Endothelial cell of umbilical vein (primary cell): ENCODE data around the gene KAT7. TPM values are rescaled to one million over a fixed set of nuclear protein-coding genes. Genes with fewer than 3 reads are reported as not detected.

Source experiments
- BruUV-seq: library from RNA; stranded (reverse); fragments of 400-500 nt; replicated peaks from 2 replicates; lab custom pipeline; 2021; lab: Mats Ljungman, UMichigan
- CTCF ChIA-PET: fragments of 300-600, 350-600 bp; sonication (Branson Sonifier 250); formaldehyde crosslinking; loops from one replicate; lab custom pipeline; 2021; ENCODE audit warnings: antibody characterized with exemption, inconsistent platforms; lab: Charles Lee
- POLR2A ChIA-PET: fragments of 300-600, 350-600 bp; sonication (Branson Sonifier 250); formaldehyde crosslinking; loops from one replicate; lab custom pipeline; 2021; ENCODE audit warnings: antibody characterized with exemption, inconsistent platforms; lab: Charles Lee
- DNase-seq: peaks from one replicate; pipeline ENCODE4 v3.0.0-alpha.2; 2011; ENCODE audit warnings: low read depth, low spot score
- FAIRE-seq: peaks from 2 replicates; lab custom pipeline; 2011; peaks lifted over from hg19 to GRCh38; lab: Jason Lieb, UNC
- H2AFZ ChIP-seq: 2 replicates; pipeline ENCODE4 v1.6.0; 2012; ENCODE audit warnings: low read depth, low read length, control low read depth, inconsistent platforms
- H3K27ac ChIP-seq: 2 replicates; pipeline ENCODE4 v1.5.1; 2011; ENCODE audit warnings: low read depth, mild to moderate bottlenecking, control low read depth, low read length, moderate library complexity; ENCODE audit not compliant: insufficient read depth
- H3K27me3 ChIP-seq, 2 experiments: 2 replicates each; pipeline versions ENCODE4 v1.6.0 to v1.6.1; 2011; ENCODE audit warnings: low read length in 2 of 2, mixed read lengths in 1 of 2; ENCODE audit not compliant: control insufficient read depth in 2 of 2, insufficient read depth in 2 of 2
- H3K36me3 ChIP-seq, 2 experiments: 2 replicates in 1 of 2; 3 replicates in 1 of 2; pipeline ENCODE4 v1.5.1; 2011; ENCODE audit warnings: low read length in 2 of 2, mild to moderate bottlenecking in 1 of 2, moderate library complexity in 1 of 2; ENCODE audit not compliant: control insufficient read depth in 2 of 2, insufficient read depth in 2 of 2; ENCODE audit errors: extremely low read depth in 1 of 2
- H3K4me1 ChIP-seq: 3 replicates; pipeline ENCODE4 v1.5.1; 2011; ENCODE audit warnings: mild to moderate bottlenecking, low read length; ENCODE audit not compliant: control insufficient read depth, insufficient read depth; ENCODE audit errors: extremely low read depth
- H3K4me2 ChIP-seq: 2 replicates; pipeline ENCODE4 v1.6.1; 2011; ENCODE audit warnings: low read length, control low read depth, mixed read lengths; ENCODE audit not compliant: insufficient read depth
- H3K4me3 ChIP-seq, 3 experiments: fragments of 200-600 bp in 1 of 3; sonication (generic), shearing (Covaris generic) in 1 of 3; replicated peaks in 1 of 3; 2 replicates each; pipeline ENCODE4 v1.5.1; 2011 to 2016; ENCODE audit warnings: control low read depth in 3 of 3, low read length in 3 of 3, mild to moderate bottlenecking in 2 of 3, inconsistent platforms in 1 of 3, low read depth in 1 of 3, moderate library complexity in 1 of 3; ENCODE audit not compliant: insufficient read depth in 1 of 3
- H3K79me2 ChIP-seq: 2 replicates; pipeline ENCODE4 v1.6.0; 2012; ENCODE audit warnings: low read length, inconsistent platforms; ENCODE audit not compliant: control insufficient read depth, insufficient read depth
- H3K9ac ChIP-seq: replicated peaks from 2 replicates; pipeline ENCODE3; 2011; ENCODE audit warnings: low read length, control low read depth; ENCODE audit not compliant: insufficient read depth; ENCODE audit errors: extremely low read depth
- H3K9me1 ChIP-seq: replicated peaks from 3 replicates; pipeline ENCODE4 v1.6.0; 2011; ENCODE audit warnings: mild to moderate bottlenecking, low read length; ENCODE audit not compliant: control insufficient read depth, insufficient read depth; ENCODE audit errors: extremely low read depth
- H3K9me3 ChIP-seq: replicated peaks from 2 replicates; pipeline ENCODE4 v1.5.1; 2012; ENCODE audit warnings: low read length, inconsistent platforms; ENCODE audit not compliant: control insufficient read depth, insufficient read depth
- H4K20me1 ChIP-seq: replicated peaks from 2 replicates; pipeline ENCODE3; 2011; ENCODE audit warnings: mild to moderate bottlenecking, low read length; ENCODE audit not compliant: control insufficient read depth, insufficient read depth; ENCODE audit errors: extremely low read depth
- EZH2 ChIP-seq: IDR thresholded peaks from 2 replicates; pipeline ENCODE4 v1.6.1; 2012; ENCODE audit warnings: borderline replicate concordance, low read depth, mild to moderate bottlenecking, moderate library complexity, low read length, inconsistent platforms; ENCODE audit not compliant: severe bottlenecking
- FOS ChIP-seq: IDR thresholded peaks from 2 replicates; pipeline ENCODE4 v1.6.1; 2011; ENCODE audit warnings: mild to moderate bottlenecking, low read length, moderate library complexity, borderline replicate concordance; ENCODE audit not compliant: insufficient read depth
- GATA2 ChIP-seq: IDR thresholded peaks from 2 replicates; pipeline ENCODE4 v1.7.0; 2011; ENCODE audit warnings: low read depth, mild to moderate bottlenecking, moderate library complexity, mixed read lengths, low read length; ENCODE audit not compliant: insufficient read length, insufficient read depth
- JUN ChIP-seq: IDR thresholded peaks from 2 replicates; pipeline ENCODE4 v1.6.1; 2011; ENCODE audit warnings: borderline replicate concordance, low read depth; ENCODE audit not compliant: insufficient read length, insufficient read depth
- MAX ChIP-seq: IDR thresholded peaks from 2 replicates; pipeline ENCODE4 v1.6.1; 2011; ENCODE audit not compliant: insufficient read depth, insufficient read length
- MYC ChIP-seq: IDR thresholded peaks from one replicate; pipeline ENCODE4 v1.6.1; 2011; ENCODE audit warnings: mild to moderate bottlenecking, low read depth, low read length
- POLR2A ChIP-seq: IDR thresholded peaks from 2 replicates; pipeline ENCODE4 v1.6.1; 2012; ENCODE audit warnings: low read depth, mild to moderate bottlenecking, control low read depth, low read length
- dilution Hi-C: fragments of 300-500 bp; cut with MboI; formaldehyde crosslinking; loops from one replicate; pipeline ENCODE4 v1.15.0; 2019; ENCODE audit warnings: low sequenced_read_pairs; ENCODE audit not compliant: extremely low pct_ligation_motif_present
- intact Hi-C: fragments of 100-400 bp; cut with micrococcal nuclease; formaldehyde crosslinking; loops from one replicate; pipeline ENCODE4 v1.10.0; 2022
- polyA plus RNA-seq, 4 experiments: library from polyadenylated mRNA; depleted of rRNA in 3 of 4; stranded (reverse) in 3 of 4; unstranded in 1 of 4; fragments of >200 nt; gene quantifications; 2 replicates each; pipeline versions ENCODE4 v1.2.1 to v1.2.3, GENCODE V29; 2011 to 2012; ENCODE audit warnings: missing spikeins in 1 of 4
- total RNA-seq: library from RNA; stranded (reverse); gene quantifications from 2 replicates; pipeline ENCODE4 v1.2.3, GENCODE V29; 2021
- TF ChIP-seq, protein P1 (sequence below), 2 donors: IDR thresholded peaks; 1 replicate in 1 of 2; 2 replicates in 1 of 2; pipeline ENCODE4 v1.5.1; 2011; ENCODE audit warnings: low read length in 2 of 2, mild to moderate bottlenecking in 2 of 2, moderate library complexity in 2 of 2, control low read depth in 1 of 2, inconsistent platforms in 1 of 2, low read depth in 1 of 2; ENCODE audit not compliant: insufficient read depth in 1 of 2; ENCODE audit errors: extremely low read depth in 1 of 2

The KAT7 gene
- total and polyA plus RNA-seq, 2 donors (not counting 3 experiments of a cell fraction or from before 2014, with no cell fraction given): 44.5 to 66.2 TPM

- Histone ChIP-seq H3K27ac (no peak overlapping the region), H3K4me1 (peaks cover 8% of the 10 kb centered on the region), H3K4me2 (no peak overlapping the region), H3K79me2 (no peaks in the 10 kb centered on the region), H4K20me1 (no peaks in the 10 kb centered on the region), H3K36me3 (no peaks in the 10 kb centered on the region), H3K9me3 (no peaks in the 10 kb centered on the region), H2AFZ (no peak overlapping the region), H3K27me3 (peaks cover 2 to 15% of the 10 kb centered on the region in 2 experiments), H3K9me1 (no peaks in the 10 kb centered on the region), H3K9ac (no peak overlapping the region), H3K4me3 (no peak overlapping the region)
- no peak for TF ChIP-seq POLR2A
- no peak for TF ChIP-seq FOS
- TF ChIP-seq JUN: no peak
- TF ChIP-seq EZH2: no peak
- no peak for TF ChIP-seq MYC
- TF ChIP-seq GATA2: no peak
- no peak for TF ChIP-seq MAX
- BruUV-seq: no TSS peak
- ChIA-PET CTCF (interaction anchor here (1.0 to 1.3 kb wide), 2 partner anchors 93 to 237 kb away, joined by 3 read pairs; no protein-coding TSS in a partner anchor), POLR2A (no interaction called here)
- FAIRE-seq: no peak
- dilution Hi-C loops (no loop called here), intact Hi-C loops (no loop called here)
- no peak for DNase-seq
Observed at GRCh38 chr17:49759203-49759602, 29.3 kb upstream of the KAT7 start.

GRCh38 chr17:49760296-49760695, 28.2 kb upstream of the KAT7 start:
- H3K4me2 ChIP-seq: no peak overlapping the region
- no TSS peak for BruUV-seq
- no peaks in the 10 kb centered on the region for H3K36me3 ChIP-seq
- POLR2A ChIA-PET: no interaction called here
- no peaks in the 10 kb centered on the region for H4K20me1 ChIP-seq
- dilution Hi-C loops: no loop called here
- TF ChIP-seq, protein P1, sequence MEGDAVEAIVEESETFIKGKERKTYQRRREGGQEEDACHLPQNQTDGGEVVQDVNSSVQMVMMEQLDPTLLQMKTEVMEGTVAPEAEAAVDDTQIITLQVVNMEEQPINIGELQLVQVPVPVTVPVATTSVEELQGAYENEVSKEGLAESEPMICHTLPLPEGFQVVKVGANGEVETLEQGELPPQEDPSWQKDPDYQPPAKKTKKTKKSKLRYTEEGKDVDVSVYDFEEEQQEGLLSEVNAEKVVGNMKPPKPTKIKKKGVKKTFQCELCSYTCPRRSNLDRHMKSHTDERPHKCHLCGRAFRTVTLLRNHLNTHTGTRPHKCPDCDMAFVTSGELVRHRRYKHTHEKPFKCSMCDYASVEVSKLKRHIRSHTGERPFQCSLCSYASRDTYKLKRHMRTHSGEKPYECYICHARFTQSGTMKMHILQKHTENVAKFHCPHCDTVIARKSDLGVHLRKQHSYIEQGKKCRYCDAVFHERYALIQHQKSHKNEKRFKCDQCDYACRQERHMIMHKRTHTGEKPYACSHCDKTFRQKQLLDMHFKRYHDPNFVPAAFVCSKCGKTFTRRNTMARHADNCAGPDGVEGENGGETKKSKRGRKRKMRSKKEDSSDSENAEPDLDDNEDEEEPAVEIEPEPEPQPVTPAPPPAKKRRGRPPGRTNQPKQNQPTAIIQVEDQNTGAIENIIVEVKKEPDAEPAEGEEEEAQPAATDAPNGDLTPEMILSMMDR (IDR thresholded peaks at IDR 0.05; ENCODE audit: extremely low read depth in 1 of 2, insufficient read depth in 1 of 2, low read depth in 1 of 2, low read length in 2 of 2): no peak
- no peak for TF ChIP-seq FOS
- no peaks in the 10 kb centered on the region for H3K9me3 ChIP-seq
- FAIRE-seq: no peak
- no peak overlapping the region for H3K27ac ChIP-seq
- peaks cover 2 to 22% of the 10 kb centered on the region in 2 experiments for H3K27me3 ChIP-seq
- intact Hi-C loops: no loop called here
- no peak overlapping the region for H3K9ac ChIP-seq
- no peak overlapping the region for H3K4me3 ChIP-seq
- H3K4me1 ChIP-seq: peaks cover 14% of the 10 kb centered on the region
- DNase-seq: no peak
- H3K79me2 ChIP-seq: no peaks in the 10 kb centered on the region
- CTCF ChIA-PET: interaction anchor here (1.3 kb wide), 1 partner anchor 236 kb away, joined by 3 read pairs; no protein-coding TSS in a partner anchor
- no peak overlapping the region for H2AFZ ChIP-seq
- H3K9me1 ChIP-seq: no peaks in the 10 kb centered on the region
